GM12891 (cell line): ENCODE results near the gene MRPL49. TPM values are rescaled to one million over a fixed set of nuclear protein-coding genes. Genes with fewer than 3 reads are reported as not detected.

Experiments used
- DNase-seq: peaks from one replicate; pipeline ENCODE4 v3.0.0; 2011; ENCODE audit warnings: low spot score; ENCODE audit not compliant: insufficient read length
- FAIRE-seq: peaks from 2 replicates; lab custom pipeline; 2011; peaks lifted over from hg19 to GRCh38; lab: Jason Lieb, UNC
- PAX5 ChIP-seq: IDR thresholded peaks from 2 replicates; pipeline ENCODE4 v1.6.1; 2011; ENCODE audit warnings: low read length, moderate library complexity, mild to moderate bottlenecking; ENCODE audit not compliant: insufficient read depth, severe bottlenecking
- POLR2A ChIP-seq: IDR thresholded peaks from 2 replicates; pipeline ENCODE4 v1.6.1; 2011; ENCODE audit warnings: low read depth, low read length, control low read depth
- POLR2AphosphoS5 ChIP-seq: IDR thresholded peaks from 2 replicates; pipeline ENCODE4 v1.6.1; 2011; ENCODE audit warnings: low read depth, low read length, control low read depth
- POU2F2 ChIP-seq: IDR thresholded peaks from 2 replicates; pipeline ENCODE4 v1.6.1; 2011; ENCODE audit warnings: low read depth, mild to moderate bottlenecking, control low read depth, low read length, moderate library complexity
- SPI1 ChIP-seq: IDR thresholded peaks from 2 replicates; pipeline ENCODE4 v1.6.1; 2011; ENCODE audit warnings: low read depth, low read length, control low read depth
- TAF1 ChIP-seq: IDR thresholded peaks from 2 replicates; pipeline ENCODE4 v1.6.1; 2011; ENCODE audit warnings: low read depth, low read length, control low read depth
- polyA plus RNA-seq: library from polyadenylated mRNA; unstranded; fragments of >200 nt; gene quantifications from one replicate; pipeline ENCODE4 v1.2.1, GENCODE V29; 2012; ENCODE audit warnings: low read depth, missing spikeins, inconsistent platforms; ENCODE audit not compliant: missing spikeins

The MRPL49 gene
- polyA plus RNA-seq, result 37.7 TPM

DNA sequence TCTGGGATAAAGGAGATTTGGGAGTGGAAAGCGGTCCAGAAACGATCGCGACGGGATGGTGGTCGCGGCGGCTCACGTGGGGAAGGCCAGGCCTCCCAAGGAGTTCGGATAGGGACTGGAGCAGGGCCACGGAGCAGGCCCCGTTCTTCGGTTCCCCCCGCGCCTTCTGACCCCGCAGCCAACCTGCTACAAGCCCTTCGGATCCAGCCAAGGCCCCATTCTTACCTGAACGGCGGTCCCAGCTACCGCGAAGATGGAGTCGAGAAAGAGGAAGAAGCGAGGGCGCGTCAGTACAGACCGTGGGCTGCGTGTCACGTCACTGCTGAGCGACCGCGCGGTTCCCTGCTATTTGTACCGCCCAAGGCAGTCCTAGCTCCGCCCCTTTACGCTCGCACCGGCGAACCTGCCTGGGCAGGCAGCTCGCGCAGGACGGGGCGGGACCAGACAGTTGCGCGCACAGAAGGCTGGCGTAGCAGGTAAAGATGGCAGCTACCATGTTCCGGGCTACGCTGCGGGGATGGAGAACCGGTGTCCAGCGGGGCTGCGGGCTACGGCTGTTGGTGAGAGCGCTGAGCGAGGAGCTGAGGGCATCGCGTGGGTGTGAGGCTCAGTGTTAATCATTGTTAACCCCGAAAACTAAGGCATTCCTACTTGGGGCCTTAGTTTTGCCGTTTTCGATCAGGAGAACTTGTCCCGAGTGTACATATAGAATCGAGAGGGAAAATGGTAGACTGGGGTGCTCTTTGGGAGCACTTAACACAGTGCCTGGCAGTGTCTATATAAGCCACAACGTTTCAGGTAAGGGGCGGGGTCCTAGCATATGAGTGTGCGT lies at the start of gene MRPL49, which contains the start of gene FAU:
MRPL49 (plus strand) TSS at position 457 of the 832 bp plus-strand sequence; CDS start at position 483, 26 bp downstream.
FAU (minus strand) TSS at position 270 of the 832 bp plus-strand sequence. CDS start 321 bp downstream, outside the sequence.
- TF ChIP-seq POLR2A, result peak; percentile 92
- TF ChIP-seq SPI1, result peak; percentile 72
- peak; percentile 91 for TF ChIP-seq POLR2AphosphoS5
- TF ChIP-seq TAF1, result peak; percentile 95
- peak; percentile 52; the same call in 1 of the 2 replicates for TF ChIP-seq POU2F2
- TF ChIP-seq PAX5, result no peak
- FAIRE-seq (peak; percentile 100), DNase-seq (peak; percentile 95)

DNA sequence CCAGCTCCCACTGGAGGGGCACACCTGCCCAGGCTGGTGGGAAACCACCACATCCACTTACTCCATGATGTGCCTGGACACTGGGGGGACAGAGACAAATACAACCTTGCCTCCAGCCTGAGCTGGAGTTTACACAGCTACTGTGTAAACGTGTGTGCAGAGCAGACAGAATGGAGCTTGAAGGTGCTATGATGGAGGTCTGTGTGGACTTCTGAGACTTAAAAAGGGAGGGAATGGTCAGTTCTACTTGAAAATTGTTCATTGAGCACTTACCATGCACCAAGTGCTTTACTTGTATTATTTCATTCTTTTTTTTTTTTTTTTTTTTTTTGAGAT lies 49.5 kb upstream of the MRPL49 start:
- FAIRE-seq (no peak), DNase-seq (no peak)
- TF ChIP-seq POLR2AphosphoS5 (no peak), TAF1 (no peak), SPI1 (no peak), PAX5 (no peak)

DNA sequence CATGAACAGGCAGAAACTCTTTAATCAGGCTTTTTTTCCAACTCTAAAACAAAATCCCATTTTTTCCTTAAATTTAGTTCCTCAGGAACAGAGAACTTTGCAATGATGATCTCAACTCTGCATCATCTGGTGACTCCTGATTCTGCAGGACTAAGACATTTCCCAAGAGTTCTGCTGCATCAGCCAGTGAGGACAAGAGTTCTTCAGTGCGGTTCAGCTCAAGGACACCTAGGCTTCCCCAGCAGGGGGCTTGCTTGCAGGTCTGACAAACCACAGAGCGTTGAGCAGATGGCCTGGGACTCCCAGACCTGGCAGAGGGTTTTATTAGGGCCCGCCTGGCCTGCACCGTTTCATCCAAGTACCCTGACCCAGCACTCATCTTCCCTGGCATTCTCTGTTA lies 44.7 kb upstream of the MRPL49 start:
- TF ChIP-seq POLR2AphosphoS5, result no peak
- no peak for TF ChIP-seq PAX5
- no peak for TF ChIP-seq TAF1
- no peak for TF ChIP-seq POU2F2
- no peak for TF ChIP-seq POLR2A
- TF ChIP-seq SPI1, result no peak
- no peak for FAIRE-seq
- no peak for DNase-seq

DNA sequence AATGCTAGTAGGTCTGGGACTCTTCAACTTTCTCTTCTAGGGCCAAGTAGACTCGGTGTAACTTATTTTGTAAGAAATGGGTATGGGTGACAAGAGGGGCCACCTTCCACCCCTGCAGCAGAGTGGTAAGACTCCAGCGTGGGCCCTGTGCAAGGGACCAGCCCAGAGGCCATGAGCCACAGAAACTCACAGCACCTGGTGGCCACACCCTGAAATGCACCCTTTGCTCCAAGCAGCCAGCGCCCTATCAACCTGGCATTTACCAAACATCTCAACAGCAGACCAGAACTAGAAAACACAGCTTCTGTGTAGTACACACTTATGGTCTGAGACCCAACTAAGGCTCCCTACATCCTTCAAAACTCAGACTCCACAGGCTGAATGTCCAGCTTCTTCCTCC lies 44.0 kb upstream of the MRPL49 start:
- peak; percentile 45; the same call in 1 of the 2 replicates for TF ChIP-seq POLR2A
- TF ChIP-seq POLR2AphosphoS5, result no peak
- peak; percentile 64 for DNase-seq
- peak; percentile 90 for FAIRE-seq

DNA sequence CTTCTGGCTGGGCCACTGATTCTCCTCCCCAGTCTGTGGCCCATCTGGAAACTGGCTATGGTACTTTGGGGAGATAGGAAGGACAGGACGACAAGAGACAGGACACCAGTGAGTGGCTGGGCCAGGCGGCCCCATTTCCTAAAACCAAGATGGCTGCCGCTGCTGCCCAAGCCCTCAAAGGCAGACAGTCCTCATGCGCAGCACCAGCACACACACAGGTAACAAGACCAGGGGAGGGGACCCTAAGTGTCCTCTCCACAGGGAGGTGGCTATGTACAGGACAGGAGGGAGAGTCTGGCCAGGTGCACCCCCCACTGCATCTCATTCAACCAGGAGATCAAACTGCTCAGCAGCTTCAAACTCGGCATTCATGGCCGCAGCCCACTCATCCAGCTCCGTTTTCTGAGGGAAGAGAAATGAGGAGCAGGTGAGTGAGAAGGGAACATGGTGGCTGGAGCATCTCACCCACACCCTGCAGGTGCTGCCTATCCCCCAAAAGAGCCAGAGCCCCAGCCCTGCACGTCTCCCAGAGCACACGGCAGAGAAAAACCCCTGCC lies 43.3 kb upstream of the MRPL49 start:
- no peak for DNase-seq
- no peak for TF ChIP-seq SPI1
- no peak for TF ChIP-seq POU2F2
- TF ChIP-seq PAX5, result no peak
- TF ChIP-seq POLR2A, result no peak
- TF ChIP-seq POLR2AphosphoS5, result no peak
- no peak for TF ChIP-seq TAF1
- no peak for FAIRE-seq

DNA sequence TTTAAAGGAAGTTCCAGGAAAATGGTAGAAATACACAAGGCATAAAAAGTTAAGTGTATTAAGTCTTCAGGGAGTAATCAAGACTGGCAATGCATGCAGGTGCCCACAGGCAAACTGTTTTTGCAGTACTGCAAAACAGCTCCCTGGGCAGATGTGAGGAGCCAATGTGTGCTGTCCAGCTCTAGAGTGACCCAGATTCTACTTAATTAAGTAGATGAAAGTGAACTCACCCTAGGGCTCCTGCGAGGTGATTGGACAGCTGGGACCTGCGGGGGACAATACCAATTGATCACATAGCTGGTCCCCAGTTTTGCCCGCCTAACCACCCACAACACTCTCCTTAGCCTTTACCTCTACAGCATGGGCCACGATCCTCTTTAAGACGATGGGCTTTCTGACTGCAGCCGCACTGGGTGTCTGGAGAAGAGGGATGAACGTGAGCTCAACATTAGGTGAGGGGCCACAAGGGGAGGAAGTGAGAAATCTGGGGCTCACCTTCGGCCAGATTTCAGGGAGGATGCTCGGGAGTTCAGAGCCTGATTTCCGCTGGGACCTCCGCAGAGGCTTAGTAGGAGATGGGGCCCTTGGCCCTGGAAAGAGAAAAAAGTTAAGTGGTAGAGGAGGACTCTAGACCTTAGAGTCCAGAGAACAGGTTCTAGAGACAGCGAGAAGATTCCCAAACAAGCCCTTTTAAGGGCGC lies 38.8 kb upstream of the MRPL49 start:
- DNase-seq (no peak), FAIRE-seq (peak; percentile 20)

DNA sequence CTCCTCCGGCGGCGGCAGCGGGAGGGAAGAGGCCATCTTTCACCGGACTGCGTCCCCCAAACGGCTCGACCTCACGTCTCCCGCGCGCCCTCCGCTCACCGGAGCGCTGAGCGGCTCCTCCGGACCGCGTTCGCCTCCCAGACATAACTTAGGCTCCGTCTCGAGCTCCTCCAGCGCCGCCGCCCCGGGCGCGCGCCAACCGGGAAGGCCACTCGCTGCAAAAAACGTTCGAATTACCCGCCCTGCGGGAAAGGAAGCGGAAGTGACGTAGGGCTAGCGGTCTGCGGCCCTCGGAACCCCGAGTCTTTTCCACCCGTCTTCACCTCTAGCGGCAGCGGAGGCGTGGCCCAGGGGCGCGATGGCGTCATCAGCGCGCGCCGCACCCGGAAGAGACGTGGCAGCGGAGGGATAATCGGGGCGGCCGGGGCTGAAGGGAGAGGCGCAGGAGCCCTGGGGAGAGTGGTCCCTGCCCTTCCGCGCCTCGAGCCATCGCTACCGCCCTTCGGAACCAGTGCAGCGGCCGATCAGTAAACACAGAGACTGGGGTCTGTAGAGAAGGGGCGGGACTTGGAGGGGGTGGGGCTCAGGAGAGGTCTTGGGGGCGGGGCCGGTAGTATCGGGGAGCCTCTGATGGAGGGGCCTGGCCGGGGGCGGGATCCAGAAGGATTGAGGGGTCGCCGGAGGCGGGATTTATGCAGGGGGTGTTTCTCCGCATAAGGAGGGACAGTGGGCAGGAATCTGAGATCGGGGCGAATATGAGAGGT lies 38.1 kb upstream of the MRPL49 start, which contains the start of the genes CDCA5 and ZFPL1:
CDCA5 (minus strand) TSS at position 207 of the 764 bp plus-strand sequence; CDS start at position 145, 62 bp downstream.
ZFPL1 (plus strand) TSS at position 389 of the 764 bp plus-strand sequence. CDS start 477 bp downstream, outside the sequence.
- peak; percentile 99 for FAIRE-seq
- DNase-seq, result peak; percentile 98
- TF ChIP-seq POLR2A (peak; percentile 69; the same call in 1 of the 2 replicates), POU2F2 (peak; percentile 58), TAF1 (peak; percentile 48), PAX5 (no peak), POLR2AphosphoS5 (peak; percentile 85), SPI1 (no peak)

More for the DNA sequence above, 38.8 kb upstream of the MRPL49 start:
- TF ChIP-seq SPI1, result no peak
- no peak for TF ChIP-seq POU2F2
- TF ChIP-seq PAX5, result no peak
- no peak for TF ChIP-seq TAF1
- TF ChIP-seq POLR2AphosphoS5, result no peak
- TF ChIP-seq POLR2A, result no peak

DNA sequence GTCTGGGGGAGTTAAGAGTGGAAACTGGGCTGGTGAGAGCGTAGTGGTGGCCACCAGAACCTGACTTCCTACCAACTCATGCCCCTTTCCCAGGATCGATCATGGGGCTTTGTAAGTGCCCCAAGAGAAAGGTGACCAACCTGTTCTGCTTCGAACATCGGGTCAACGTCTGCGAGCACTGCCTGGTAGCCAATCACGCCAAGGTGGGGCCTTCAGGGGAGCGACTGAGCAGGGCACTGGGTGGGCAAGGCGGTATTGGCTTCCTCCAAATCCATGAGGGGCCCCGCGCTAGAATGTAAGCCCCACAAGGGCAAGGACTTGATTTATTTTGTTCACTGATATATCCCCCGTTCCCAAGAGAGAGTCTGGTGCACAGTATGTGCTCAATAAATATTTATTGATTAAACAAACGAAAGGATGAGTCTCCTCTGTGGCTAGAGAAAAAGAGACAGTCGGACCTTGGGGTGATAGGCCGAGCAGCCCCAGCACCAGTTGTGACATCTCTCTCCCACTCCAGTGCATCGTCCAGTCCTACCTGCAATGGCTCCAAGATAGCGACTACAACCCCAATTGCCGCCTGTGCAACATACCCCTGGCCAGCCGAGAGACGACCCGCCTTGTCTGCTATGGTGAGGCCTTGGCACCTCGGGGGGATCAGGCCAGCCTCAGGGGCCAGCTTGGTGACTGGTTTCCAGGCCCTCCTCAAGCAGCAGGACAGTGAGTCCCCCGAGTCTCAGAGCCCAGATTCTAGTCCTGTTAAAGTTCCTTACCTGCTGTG lies 37.3 kb upstream of the MRPL49 start:
- peak; percentile 68 for FAIRE-seq
- no peak for DNase-seq
- TF ChIP-seq SPI1 (no peak), POU2F2 (no peak), TAF1 (no peak), POLR2AphosphoS5 (no peak), POLR2A (no peak), PAX5 (no peak)

DNA sequence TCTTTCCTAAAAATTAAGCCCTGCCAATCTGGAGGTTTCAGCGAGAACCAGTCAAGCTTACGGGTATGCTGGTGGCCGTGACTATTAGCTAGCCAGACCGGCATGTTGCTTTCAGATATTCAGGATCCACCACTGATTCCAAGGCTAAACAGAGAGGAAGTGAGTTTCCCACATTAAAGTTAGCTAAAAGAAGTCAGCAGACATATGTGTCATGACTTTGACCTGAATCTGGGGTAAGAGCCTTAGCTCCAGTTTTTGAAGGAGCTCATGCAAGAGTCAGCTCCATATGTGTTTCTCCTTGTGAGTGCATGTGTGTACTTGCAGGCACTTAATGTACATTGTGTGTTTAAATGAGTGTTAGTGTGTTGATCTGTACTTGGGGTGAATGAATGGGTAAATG lies 36.7 kb upstream of the MRPL49 start:
- FAIRE-seq (peak; percentile 5), DNase-seq (no peak)
- TF ChIP-seq PAX5, result no peak
- no peak for TF ChIP-seq POU2F2

DNA sequence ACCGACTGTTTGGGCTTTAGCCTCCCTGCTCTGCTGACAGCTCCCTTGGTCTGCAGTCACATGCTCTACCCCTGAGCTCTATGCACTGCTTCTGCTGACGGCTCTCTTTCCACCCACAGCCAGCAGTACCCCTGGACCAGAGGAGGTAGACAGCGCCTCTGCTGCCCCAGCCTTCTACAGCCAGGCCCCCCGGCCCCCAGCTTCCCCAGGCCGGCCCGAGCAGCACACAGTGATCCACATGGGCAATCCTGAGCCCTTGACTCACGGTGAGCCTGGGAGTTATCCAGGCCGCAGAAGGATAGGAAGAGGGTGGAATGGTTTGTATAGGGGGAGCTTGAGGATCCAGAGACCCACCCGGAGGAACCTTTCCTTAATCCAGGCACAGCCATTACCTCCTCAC lies 35.3 kb upstream of the MRPL49 start:
- FAIRE-seq (no peak), DNase-seq (no peak)
- TF ChIP-seq TAF1 (no peak), POLR2A (no peak), SPI1 (no peak), POLR2AphosphoS5 (no peak), POU2F2 (no peak), PAX5 (no peak)
